Myometrial cell (primary cell): ENCODE measurements around the gene STX1B. TPM values are rescaled to one million over a fixed set of nuclear protein-coding genes. Genes with fewer than 3 reads are reported as not detected.

Source experiments
- total RNA-seq: library from RNA; depleted of rRNA; stranded (reverse); fragments of >200 nt; gene quantifications from 2 replicates; pipeline ENCODE4 v1.2.3, GENCODE V29; 2015

The STX1B gene
- total RNA-seq = 0.86 and 1.4 TPM in 2 replicates

DNA sequence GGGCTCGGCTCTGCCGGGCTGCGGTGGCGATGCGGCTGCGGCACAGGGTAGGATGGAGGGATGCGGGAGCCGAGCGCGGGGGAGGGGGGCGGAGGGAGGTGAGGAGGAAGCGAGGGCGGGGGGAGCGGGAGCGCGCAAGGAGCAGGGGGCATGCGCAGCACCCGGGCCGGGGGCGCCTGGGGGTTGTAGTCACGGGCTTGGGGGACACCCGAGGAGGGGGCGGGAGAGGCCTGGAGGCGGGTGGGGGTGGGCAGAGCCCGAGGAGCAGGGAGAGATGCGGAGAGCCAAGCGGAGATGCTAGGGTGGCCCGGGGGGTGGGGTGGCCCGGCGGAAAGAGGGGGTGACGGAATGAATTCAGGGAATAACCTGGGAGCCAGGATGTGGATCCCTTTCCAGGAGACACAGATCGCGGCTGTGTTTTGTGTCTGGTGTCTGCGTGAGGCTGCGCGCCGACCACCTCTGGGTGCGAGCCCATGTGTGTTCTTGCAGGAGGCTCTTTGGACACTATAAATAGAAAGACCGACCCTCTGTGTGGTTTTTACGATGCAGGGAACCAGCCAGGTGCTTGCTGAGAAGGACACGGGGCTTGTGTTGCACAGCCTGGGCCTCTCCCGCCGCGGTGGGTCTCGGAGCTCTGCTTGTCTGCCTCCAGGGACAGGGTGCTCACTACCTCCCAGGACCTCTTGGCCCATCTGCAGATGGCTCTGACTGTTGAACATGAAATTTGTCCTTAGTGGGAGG lies at the start of gene STX1B:
Gene STX1B (minus strand): TSS at position 54 of the 741 bp plus-strand sequence. CDS start 242 bp downstream, outside the sequence.

GRCh38 chr16:31032736-31033708 lies 22.6 kb upstream of the STX1B start, which contains the start of gene STX4:
Gene STX4, plus strand, starts transcription at chr16:31033558. Its CDS starts 248 bp downstream, at chr16:31033806.

GRCh38 chr16:30984669-30985400 lies 25.6 kb downstream of the STX1B start, which contains the start of gene HSD3B7:
Gene HSD3B7, plus strand, starts transcription at chr16:30985207. Its CDS starts 452 bp downstream, at chr16:30985659.

GRCh38 chr16:30957456-30958174 lies 52.8 kb downstream of the STX1B start, which contains the start of gene SETD1A:
Gene SETD1A, plus strand, starts transcription at chr16:30957754. Its CDS starts 978 bp downstream, at chr16:30958732.

GRCh38 chr16:30948667-30949649 lies 61.5 kb downstream of the STX1B start, which contains the start of gene ORAI3:
Gene ORAI3, plus strand, starts transcription at chr16:30949068. Its CDS starts 222 bp downstream, at chr16:30949290.

Other genes with a start within 250 kb of the STX1B start
- gene CFAP119, start 248.6 kb downstream of the STX1B start, total RNA-seq = 4.6 and 6.9 TPM in 2 replicates
- 80.1 and 86.3 TPM in 2 replicates for gene RNF40, start 248.3 kb downstream of the STX1B start, total RNA-seq
- 11.3 and 13.8 TPM in 2 replicates for gene ZNF629, start 223.4 kb downstream of the STX1B start, total RNA-seq
- 77.8 and 85.3 TPM in 2 replicates for gene BCL7C, start 116.6 kb downstream of the STX1B start, total RNA-seq
- 3.9 and 11.2 TPM in 2 replicates for gene CTF1, start 114.0 kb downstream of the STX1B start, total RNA-seq
- gene FBXL19, start 87.1 kb downstream of the STX1B start, total RNA-seq = 26.6 and 34.0 TPM in 2 replicates
- gene ORAI3, start 61.6 kb downstream of the STX1B start, total RNA-seq = 65.9 and 71.5 TPM in 2 replicates
- 3.2 TPM in 2 replicates for gene SETD1A, start 52.9 kb downstream of the STX1B start, total RNA-seq
- gene HSD3B7, start 25.4 kb downstream of the STX1B start, total RNA-seq = 24.5 and 26.2 TPM in 2 replicates
- gene STX4, start 22.9 kb upstream of the STX1B start, total RNA-seq = 24.8 and 36.2 TPM in 2 replicates
- 14.4 and 16.1 TPM in 2 replicates for gene ZNF668, start 63.6 kb upstream of the STX1B start, total RNA-seq
- gene ZNF646, start 63.8 kb upstream of the STX1B start, total RNA-seq = 6.9 and 15.6 TPM in 2 replicates
- under 0.01 and 1.4 TPM in 2 replicates for gene PRSS53, start 78.3 kb upstream of the STX1B start, total RNA-seq
- 211 and 231 TPM in 2 replicates for gene VKORC1, start 84.2 kb upstream of the STX1B start, total RNA-seq
- gene BCKDK, start 97.7 kb upstream of the STX1B start, total RNA-seq = 64.9 and 65.9 TPM in 2 replicates
- 31.2 and 33.7 TPM in 2 replicates for gene KAT8, start 107.0 kb upstream of the STX1B start, total RNA-seq
- gene PRSS8, start 125.1 kb upstream of the STX1B start, total RNA-seq = not detected in 2 replicates
- 0.18 and 2.0 TPM in 2 replicates for gene PRSS36, start 139.4 kb upstream of the STX1B start, total RNA-seq
- 52.8 and 55.5 TPM in 2 replicates for gene FUS, start 169.5 kb upstream of the STX1B start, total RNA-seq
- gene PYCARD, start 192.1 kb upstream of the STX1B start, total RNA-seq = 87.2 and 112 TPM in 2 replicates
- gene TRIM72, start 203.5 kb upstream of the STX1B start, total RNA-seq = not detected in 2 replicates
- not detected in 2 replicates for gene PYDC1, start 206.5 kb upstream of the STX1B start, total RNA-seq
- gene ITGAM, start 249.3 kb upstream of the STX1B start, total RNA-seq = not detected in 2 replicates